ENCODE results near the gene TMOD1.

DNA sequence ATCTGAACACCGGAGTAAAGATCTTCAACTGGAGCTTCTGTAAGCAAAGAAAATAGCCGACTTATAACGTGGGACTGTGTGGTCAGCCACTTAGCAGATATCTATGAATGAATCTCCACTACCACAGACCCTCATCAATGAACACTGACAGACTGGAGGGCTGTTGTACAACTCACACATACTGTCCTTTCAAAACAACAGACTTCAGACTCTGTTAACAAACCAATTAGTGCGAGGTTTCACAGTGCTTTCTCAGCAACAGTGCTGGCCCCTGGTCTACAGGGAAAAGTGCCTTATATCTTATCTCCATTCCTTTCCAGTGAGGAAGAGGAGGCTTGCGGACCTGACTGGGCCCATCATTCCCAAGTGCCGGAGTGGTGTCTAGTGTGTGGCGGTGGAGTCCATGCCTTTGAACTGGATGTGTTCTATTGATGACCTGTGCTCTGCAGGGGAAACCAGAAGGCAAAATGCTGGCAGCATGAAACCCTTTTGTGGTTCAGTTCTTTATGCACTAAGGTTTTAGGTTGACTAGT is 97.9 kb downstream of the TMOD1 start:
- TF ChIP-seq EZH2phosphoT487 (IDR thresholded peaks at IDR 0.05; ENCODE audit: low read depth) = no peak
- TF ChIP-seq, protein P1, sequence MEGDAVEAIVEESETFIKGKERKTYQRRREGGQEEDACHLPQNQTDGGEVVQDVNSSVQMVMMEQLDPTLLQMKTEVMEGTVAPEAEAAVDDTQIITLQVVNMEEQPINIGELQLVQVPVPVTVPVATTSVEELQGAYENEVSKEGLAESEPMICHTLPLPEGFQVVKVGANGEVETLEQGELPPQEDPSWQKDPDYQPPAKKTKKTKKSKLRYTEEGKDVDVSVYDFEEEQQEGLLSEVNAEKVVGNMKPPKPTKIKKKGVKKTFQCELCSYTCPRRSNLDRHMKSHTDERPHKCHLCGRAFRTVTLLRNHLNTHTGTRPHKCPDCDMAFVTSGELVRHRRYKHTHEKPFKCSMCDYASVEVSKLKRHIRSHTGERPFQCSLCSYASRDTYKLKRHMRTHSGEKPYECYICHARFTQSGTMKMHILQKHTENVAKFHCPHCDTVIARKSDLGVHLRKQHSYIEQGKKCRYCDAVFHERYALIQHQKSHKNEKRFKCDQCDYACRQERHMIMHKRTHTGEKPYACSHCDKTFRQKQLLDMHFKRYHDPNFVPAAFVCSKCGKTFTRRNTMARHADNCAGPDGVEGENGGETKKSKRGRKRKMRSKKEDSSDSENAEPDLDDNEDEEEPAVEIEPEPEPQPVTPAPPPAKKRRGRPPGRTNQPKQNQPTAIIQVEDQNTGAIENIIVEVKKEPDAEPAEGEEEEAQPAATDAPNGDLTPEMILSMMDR (IDR thresholded peaks at IDR 0.05; ENCODE audit: low read depth, low read length) = no peak

Data from OCI-LY3 (cell line).